Ascending aorta (tissue), 2 donors: ENCODE measurements around the gene CD58. TPM values are rescaled to one million over a fixed set of nuclear protein-coding genes. Genes with fewer than 3 reads are reported as not detected.

Source experiments
- DNase-seq, 2 donors: peaks; one replicate each; pipeline ENCODE4 v3.0.0-alpha.2; 2019; ENCODE audit warnings: low spot score in 2 of 2
- H3K27ac ChIP-seq, 2 donors: fragments of 200-600 bp; sonication (generic); one replicate each; pipeline ENCODE4 v1.5.1; 2016 to 2017; ENCODE audit warnings: mild to moderate bottlenecking in 1 of 2
- H3K27me3 ChIP-seq: fragments of 200-600 bp; sonication (generic); one replicate; pipeline ENCODE4 v1.5.1; 2017
- H3K36me3 ChIP-seq, 2 donors: fragments of 200-600 bp; sonication (generic); one replicate each; pipeline ENCODE4 v1.5.1; 2016
- H3K4me1 ChIP-seq, 2 donors: fragments of 200-600 bp; sonication (generic); one replicate each; pipeline ENCODE4 v1.5.1; 2016 to 2017; ENCODE audit warnings: mild to moderate bottlenecking in 1 of 2
- H3K4me3 ChIP-seq, 2 donors: fragments of 200-600 bp; sonication (generic); one replicate each; pipeline ENCODE4 v1.5.1; 2016 to 2017; ENCODE audit warnings: mild to moderate bottlenecking in 1 of 2
- H3K9me3 ChIP-seq, 2 donors: fragments of 200-600 bp; sonication (generic); one replicate each; pipeline ENCODE4 v1.5.1; 2016
- intact Hi-C: fragments of 100-400 bp; cut with DNase I; formaldehyde crosslinking; loops from one replicate; pipeline ENCODE4 v1.15.1; 2023
- total RNA-seq: library from RNA; depleted of rRNA; stranded (reverse); fragments of >200 nt; gene quantifications from one replicate; pipeline ENCODE4 v1.1.0, GENCODE V29; 2016
- TF ChIP-seq, protein P1 (sequence below), 3 experiments: fragments of 200-600 bp in 2 of 3; fragments of 450-650 bp in 1 of 3; sonication (generic) in 2 of 3; IDR thresholded peaks; one replicate each; pipeline ENCODE4 v1.5.1; 2016 to 2019; ENCODE audit warnings: antibody characterized with exemption in 3 of 3, mild to moderate bottlenecking in 1 of 3, moderate library complexity in 1 of 3

The CD58 gene
- total RNA-seq, 1 donor from 2014 or later = 50.7 TPM

DNA sequence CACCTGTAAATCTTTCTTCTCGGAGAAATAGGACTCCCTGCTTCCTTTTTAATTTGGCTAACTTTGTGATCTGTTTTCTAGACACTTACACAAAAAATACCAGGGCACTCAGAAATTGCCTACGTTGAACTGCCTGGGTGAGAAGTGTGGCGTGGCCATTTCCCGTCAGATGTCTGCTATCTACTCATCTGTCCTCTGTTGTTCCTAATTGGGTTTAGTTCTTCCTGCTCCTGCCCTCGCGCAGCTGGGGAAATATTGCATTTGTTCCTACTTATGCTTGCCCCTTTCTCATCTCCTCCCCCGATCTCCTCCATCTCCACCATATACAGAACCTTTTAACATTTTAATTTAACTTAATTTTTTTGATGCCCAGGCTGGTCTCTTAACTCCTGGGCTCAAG lies 55.1 kb downstream of the CD58 start:
- Histone ChIP-seq H3K9me3 (no peaks in the 10 kb centered on the region), H3K36me3 (peaks cover 8 to 11% of the 10 kb centered on the region in 2 donors), H3K4me1 (peaks cover 0 to under 1% of the 10 kb centered on the region in 2 donors), H3K4me3 (no peak overlapping the region), H3K27me3 (no peaks in the 10 kb centered on the region), H3K27ac (no peak overlapping the region)
- no peak for DNase-seq
- intact Hi-C loops = no loop called here
- TF ChIP-seq, protein P1, sequence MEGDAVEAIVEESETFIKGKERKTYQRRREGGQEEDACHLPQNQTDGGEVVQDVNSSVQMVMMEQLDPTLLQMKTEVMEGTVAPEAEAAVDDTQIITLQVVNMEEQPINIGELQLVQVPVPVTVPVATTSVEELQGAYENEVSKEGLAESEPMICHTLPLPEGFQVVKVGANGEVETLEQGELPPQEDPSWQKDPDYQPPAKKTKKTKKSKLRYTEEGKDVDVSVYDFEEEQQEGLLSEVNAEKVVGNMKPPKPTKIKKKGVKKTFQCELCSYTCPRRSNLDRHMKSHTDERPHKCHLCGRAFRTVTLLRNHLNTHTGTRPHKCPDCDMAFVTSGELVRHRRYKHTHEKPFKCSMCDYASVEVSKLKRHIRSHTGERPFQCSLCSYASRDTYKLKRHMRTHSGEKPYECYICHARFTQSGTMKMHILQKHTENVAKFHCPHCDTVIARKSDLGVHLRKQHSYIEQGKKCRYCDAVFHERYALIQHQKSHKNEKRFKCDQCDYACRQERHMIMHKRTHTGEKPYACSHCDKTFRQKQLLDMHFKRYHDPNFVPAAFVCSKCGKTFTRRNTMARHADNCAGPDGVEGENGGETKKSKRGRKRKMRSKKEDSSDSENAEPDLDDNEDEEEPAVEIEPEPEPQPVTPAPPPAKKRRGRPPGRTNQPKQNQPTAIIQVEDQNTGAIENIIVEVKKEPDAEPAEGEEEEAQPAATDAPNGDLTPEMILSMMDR (IDR thresholded peaks at IDR 0.05) = no peak

DNA sequence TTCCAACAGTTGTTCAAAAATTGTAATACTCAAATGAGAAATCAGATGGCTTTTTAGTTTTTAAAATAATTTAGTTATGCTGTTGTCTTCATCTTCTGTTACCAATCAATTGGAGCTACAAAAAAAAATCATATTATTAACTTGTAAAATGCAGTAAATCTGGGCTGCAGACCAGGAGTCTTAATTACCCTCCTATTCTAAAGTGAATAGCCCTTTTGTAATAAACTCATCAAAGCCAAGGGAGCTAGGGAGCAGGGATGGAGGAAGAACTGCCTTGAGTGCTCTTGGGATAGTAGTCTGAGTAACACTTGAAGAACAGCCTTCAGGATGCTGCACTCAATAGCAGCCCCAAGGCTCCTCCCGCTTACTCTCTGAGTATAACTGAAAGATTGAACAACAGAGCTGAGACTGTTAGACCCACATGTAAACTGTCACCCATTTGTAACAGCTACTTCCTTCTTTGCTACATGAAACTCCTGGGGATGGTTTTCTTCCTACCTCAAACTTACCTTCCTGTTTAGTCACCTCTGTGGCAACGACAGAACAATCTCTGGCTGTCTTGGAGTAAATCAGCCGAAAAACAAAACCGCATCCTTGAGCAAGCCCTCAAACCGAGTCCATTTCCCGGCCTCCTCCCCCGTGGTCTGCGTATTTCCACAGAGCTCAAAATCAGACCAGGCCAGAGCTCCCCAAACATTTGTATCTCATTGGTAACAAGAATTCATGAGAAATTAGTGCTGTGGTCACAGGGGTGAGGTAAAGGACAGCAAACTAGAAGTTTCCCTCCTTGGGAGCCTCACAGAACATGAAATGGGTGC lies 55.9 kb downstream of the CD58 start:
- DNase-seq = no peak
- Histone ChIP-seq H3K27me3 (no peaks in the 10 kb centered on the region), H3K36me3 (peaks cover 5 to 11% of the 10 kb centered on the region in 2 donors), H3K4me3 (no peak overlapping the region), H3K27ac (no peak overlapping the region), H3K9me3 (no peaks in the 10 kb centered on the region), H3K4me1 (no peaks in the 10 kb centered on the region)
- intact Hi-C loops = no loop called here
- TF ChIP-seq, protein P1 (IDR thresholded peaks at IDR 0.05) = no peak

DNA sequence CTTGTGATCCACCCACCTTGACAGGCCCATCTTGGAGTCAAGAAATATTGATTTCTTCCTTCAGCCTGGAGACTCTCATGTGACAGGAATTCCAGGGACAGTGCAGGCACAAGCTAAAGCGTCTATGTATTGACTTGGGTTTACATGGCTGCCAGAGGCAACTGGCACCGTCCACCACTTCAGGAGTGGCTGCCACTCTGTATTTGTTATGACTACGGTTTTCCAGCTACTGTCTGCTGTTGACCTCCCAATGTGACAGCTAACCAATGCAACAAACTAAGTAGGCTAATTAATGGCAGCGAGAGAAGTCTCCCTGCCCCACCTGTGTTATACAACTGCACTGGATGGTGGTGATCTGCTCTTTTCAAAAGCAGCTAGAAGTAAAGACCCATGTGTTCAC lies 56.9 kb downstream of the CD58 start:
- TF ChIP-seq, protein P1 (IDR thresholded peaks at IDR 0.05) = no peak
- no peak for DNase-seq
- Histone ChIP-seq H3K27me3 (no peaks in the 10 kb centered on the region), H3K36me3 (peaks cover 0 to 8% of the 10 kb centered on the region in 2 donors), H3K9me3 (no peaks in the 10 kb centered on the region), H3K27ac (no peak overlapping the region), H3K4me3 (no peak overlapping the region), H3K4me1 (peaks cover 6 to 7% of the 10 kb centered on the region in 2 donors)
- intact Hi-C loops = no loop called here

DNA sequence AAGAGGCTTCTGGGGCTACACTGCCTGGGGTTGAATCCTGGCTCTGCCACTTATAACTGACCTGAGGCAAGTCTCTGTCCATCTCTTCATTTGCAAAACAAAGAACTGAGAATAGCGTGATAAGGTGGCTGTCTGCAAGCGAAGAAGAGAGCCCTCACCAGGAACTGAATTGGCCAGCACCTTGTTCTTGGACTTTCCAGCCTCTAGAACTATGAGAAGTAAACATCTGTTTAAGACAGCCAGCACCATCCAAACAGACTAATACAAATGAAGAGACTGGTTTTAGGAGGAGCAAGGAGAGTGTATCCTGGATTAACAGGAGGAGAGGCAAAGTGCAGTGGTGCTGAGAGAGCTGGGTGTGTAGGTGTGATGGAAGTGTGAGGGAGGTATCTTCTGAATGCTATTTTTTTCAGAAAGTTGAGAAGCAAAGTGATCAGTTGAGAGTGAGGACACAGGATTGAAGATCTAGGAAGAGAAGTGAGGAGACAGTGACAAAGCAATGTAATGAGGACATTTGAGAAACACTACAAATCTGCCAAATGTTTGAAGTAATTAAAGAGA lies 59.3 kb downstream of the CD58 start:
- TF ChIP-seq, protein P1 (IDR thresholded peaks at IDR 0.05) = no peak
- Histone ChIP-seq H3K36me3 (no peaks in the 10 kb centered on the region), H3K4me3 (no peak overlapping the region), H3K4me1 (peaks cover 6 to 14% of the 10 kb centered on the region in 2 donors), H3K27ac (no peak overlapping the region), H3K27me3 (no peaks in the 10 kb centered on the region), H3K9me3 (no peaks in the 10 kb centered on the region)
- DNase-seq = no peak
- intact Hi-C loops = no loop called here

- H3K4me1 ChIP-seq = peaks cover 6 to 14% of the 10 kb centered on the region in 2 donors
- no peaks in the 10 kb centered on the region for H3K9me3 ChIP-seq
- TF ChIP-seq, protein P1 (IDR thresholded peaks at IDR 0.05) = no peak
- no peaks in the 10 kb centered on the region for H3K36me3 ChIP-seq
- H3K27ac ChIP-seq = no peak overlapping the region
- no peak for DNase-seq
- no peaks in the 10 kb centered on the region for H3K27me3 ChIP-seq
- no peak overlapping the region for H3K4me3 ChIP-seq
- intact Hi-C loops = no loop called here
These were observed 60.5 kb downstream of the CD58 start for GRCh38 chr1:116510361-116510760.
